HG03354 (cell line): ENCODE data around the gene CDKL4.
"Not testable (repeated sequence)": the region's sequence is repeated elsewhere in the genome, so short reads cannot be mapped to it uniquely, and the experiment has no call there.

Source experiments
- ATAC-seq: cut with Tn5 transposase; IDR thresholded peaks from one replicate; pipeline ENCODE4 v1.9.1; 2021; ENCODE audit warnings: mild to moderate bottlenecking; ENCODE audit not compliant: unreplicated experiment, poor library complexity, severe bottlenecking

CDKL4 gene

GRCh38 chr2:39240758-39241157 is 3.0 kb downstream of the CDKL4 start:
- no peak for ATAC-seq

GRCh38 chr2:39234754-39235153 is 9.0 kb downstream of the CDKL4 start:
- no peak for ATAC-seq

- no peak for ATAC-seq
These were observed 11.6 kb downstream of the CDKL4 start for GRCh38 chr2:39232141-39232540.

DNA sequence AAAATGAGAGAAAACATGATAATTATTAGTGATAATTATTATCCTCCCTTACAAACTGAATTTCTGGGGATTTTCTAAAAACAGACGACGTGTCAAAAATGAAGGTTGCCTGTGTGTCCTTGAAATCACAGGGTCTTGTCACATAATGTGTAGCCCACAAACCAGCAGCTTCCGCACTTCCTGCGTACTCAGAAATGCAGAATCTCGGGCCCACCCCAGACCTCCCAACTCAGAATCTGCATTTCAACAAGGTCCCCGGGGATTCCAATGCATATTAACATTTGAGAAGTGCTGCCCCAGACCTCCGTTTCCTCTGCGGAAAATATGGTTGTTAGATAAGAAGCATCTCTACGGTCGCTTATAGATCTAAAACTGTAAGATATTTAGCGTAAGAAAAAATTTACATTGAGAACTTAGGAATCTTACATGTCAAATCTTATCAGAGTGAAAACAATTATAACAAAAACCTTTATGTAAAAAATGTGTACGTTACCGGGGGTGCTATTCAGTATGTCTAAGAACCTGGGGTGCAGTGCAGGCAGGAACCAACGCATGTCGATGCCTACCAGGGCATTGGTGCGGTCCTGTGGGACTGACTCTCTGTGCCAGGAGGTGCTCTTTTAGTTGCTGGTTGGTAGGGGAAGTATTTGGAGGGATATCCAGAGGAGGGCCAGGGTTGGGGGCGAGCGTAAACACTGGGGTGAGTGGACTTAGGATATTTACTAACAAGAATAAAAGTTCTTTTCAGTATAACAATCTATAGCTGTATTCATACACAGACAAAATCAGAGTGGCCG is 15.2 kb downstream of the CDKL4 start:
- ATAC-seq: peak; percentile 34

DNA sequence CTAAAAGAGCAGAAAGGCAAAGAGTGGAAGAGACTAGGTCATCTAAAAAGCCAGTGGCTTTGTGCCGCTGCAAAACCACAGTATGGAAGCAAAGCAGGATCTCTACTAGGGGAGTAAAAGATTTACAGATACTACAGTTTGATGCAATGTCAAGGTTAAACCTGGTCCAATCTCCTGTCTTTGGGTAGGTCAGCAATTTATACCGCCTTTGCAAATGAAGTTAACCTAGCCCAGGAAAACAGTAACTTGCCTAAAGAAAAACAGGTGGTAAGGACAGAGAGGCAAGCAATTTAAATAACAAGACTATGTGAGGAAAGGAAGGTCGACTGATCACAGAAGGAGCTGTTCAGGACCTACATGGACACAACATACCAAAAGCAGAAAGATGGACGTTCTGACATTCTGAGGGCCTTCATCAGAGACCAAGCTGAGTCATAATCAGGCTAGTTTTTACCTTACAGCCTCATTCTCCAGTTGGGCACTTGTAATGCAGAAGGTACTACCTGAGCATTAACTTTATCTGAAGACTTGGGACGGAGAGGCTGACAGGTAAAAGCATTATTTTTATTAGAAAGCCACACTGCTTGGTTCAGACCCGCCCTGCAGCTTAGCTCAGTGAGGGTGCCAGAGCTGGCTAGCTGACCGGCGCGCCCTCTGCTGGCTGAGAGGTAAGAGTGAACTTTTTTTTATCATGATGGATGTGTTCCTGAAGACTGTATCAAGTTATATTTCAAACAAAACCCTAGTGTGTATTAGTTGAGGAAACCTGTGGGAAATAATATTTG is 15.9 kb downstream of the CDKL4 start:
- peak; percentile 86 for ATAC-seq

GRCh38 chr2:39225567-39225966 is 18.2 kb downstream of the CDKL4 start:
- no peak for ATAC-seq

DNA sequence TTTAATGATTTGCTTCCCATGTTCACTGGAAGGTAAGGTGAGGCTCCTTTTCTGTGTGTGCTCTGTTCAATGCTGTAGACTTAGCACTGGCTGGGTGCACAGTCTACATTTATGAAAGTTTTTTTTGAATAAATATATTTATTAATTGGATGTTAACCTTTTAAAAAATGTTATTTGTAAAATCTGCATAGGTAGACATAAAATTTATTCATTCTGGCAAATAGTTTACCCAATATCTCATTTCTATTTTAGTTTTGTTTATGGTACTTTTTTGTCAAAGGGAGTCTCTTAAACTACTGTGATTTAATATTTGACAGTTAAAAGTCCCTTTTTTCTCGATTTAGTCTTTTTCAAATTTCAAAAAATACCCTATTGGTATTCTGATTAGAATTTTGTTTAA is 19.9 kb downstream of the CDKL4 start:
- ATAC-seq: no peak

DNA sequence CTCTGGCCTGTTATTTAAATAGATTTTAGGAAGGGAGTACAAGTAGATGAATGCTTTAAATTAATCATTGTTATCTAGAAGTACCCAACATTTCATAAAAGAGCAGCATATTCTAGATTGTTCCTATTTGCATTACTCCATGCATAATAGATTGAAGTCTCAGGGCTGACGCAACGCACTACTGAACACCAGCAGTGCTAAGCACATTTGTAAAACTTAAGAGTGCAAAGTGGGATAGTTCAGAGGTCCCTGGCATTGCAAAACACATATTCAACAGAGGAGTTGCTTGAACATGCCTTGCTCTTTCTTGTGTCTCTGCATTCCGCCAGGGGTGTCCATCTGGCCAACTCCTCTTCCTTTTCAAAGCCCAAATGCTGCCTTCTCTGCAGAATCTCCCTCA is 22.3 kb downstream of the CDKL4 start:
- no peak for ATAC-seq

GRCh38 chr2:39220136-39220535 is 23.6 kb downstream of the CDKL4 start:
- no peak for ATAC-seq

- no peak for ATAC-seq
These were observed 25.4 kb downstream of the CDKL4 start for GRCh38 chr2:39218391-39218790.

DNA sequence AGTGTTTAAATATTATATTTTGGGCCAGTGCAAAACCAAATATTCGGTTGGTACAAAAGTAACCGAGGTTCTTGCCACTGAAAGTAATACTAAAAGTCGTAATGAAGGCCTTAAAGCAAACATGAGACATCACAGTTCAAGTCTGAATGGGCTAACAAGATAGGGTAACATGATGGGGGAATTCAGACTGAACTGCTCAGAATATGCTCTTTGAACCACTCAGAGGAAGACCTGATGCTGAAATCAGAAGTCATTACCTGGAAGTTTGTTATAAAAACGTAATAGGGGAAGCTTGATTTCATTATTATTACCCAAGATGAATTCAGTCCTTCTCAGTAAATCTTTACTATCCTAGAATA is 26.6 kb downstream of the CDKL4 start:
- peak; percentile 46 for ATAC-seq

- peak; percentile 68 for ATAC-seq
These were observed 27.2 kb downstream of the CDKL4 start for GRCh38 chr2:39216346-39217191.

GRCh38 chr2:39215545-39215944 is 28.2 kb downstream of the CDKL4 start:
- ATAC-seq: no peak

DNA sequence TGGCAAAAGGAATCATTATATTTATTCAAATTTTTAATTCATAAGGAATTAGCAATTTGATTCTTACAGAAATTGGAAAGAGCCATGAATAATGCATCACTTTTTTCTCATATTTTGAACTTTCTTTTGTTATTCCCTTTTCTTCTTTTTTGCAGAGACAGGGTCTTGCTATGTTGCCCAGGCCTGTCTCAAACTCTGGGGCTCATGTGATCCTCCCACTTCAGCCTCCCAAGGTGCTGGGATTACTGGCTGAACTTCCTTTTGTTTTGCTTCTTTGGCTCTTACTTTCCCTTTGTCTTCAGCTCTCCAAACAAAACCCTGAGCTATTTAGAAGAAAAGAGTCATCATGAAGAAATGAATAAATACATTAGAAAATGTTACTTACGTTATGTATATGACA is 30.8 kb downstream of the CDKL4 start:
- no peak for ATAC-seq

- no peak for ATAC-seq
These were observed 32.9 kb downstream of the CDKL4 start for GRCh38 chr2:39210846-39211245.

DNA sequence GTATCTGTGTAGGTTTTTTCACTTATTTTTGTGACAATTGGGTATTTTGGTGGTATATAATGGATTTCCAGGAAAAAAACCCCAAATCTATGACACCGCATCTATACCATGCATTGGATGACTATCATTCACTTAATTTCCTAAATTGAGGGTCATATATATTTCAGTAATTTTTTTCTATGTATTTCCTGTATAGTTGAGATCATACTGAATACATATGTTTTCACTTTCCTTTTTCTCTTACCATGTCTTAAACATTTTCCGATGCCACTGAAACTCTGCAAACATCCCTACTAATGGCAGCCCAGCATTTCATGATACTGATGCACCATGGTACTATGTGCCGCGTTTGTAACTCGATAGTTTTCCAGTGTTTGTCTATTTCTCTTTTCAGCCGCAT is 40.4 kb downstream of the CDKL4 start:
- no peak for ATAC-seq

DNA sequence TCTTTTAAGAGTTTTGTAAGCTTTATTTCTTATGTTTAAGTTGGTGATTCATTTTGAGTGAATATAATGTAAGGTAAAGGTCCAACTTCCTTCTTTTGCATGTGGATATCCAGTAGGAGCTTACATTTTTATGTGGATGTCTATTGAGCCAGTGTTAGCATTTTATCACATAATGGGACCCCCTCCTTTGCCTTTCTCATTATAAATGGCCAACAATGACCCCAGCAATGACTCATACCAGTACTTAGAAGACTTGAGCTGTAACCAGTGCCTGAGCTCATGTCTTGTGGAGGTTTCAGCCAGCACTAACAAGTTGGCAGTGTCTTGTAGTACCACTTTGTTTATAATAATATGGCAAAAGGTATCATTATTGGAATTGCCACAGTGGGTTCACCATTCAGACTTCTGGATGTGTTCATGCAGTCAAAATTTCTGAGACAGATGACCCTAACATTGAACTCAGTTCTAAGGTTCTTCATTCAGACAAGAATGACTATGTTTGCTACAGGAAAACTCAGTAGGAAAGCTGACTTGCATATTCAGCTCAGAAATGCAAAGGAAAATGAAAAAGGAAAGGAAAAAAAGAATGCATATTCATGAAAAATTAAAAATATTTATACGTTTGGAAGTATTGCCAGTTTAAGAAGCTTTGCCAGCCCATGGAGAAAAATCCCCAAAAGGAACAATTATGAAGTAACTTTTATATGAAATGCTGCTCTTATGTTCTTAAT is 41.0 kb downstream of the CDKL4 start:
- no peak for ATAC-seq

DNA sequence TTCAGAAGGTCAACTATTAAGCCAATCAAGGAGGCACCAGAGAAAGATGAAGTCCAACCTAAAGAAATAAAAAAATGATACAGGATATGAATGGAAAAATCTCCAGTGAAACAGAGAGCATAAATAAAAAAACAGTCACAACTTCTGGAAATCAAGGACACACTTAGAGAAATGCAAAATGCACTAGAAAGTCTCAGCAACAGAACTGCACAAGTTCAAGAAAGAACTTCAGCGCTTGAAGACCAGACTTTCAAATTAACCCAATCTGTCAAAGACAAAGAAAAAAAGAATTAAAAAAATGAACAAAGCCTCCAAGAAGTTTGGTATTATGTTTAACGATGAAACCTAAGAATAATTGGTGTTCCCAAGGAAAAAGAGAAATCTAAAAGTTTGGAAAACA is 46.8 kb downstream of the CDKL4 start:
- not testable (repeated sequence) for ATAC-seq

DNA sequence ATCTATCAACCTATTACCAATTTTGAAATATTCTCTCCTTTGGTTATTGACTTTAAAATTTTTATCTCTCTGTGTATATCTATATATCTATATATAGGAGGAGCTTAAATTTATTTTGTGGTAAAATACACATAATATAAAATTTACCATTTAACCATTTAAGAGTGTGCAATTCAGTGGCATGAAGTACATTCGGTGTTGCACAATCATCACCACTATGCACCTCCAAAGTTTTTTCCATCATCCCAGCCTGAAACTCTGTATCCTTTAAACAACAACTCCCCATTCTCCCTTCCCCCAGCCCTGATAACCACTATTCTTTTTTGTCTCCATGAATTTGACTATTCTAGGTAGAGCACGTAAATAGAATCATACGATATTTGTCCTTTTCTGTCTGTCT is 49.1 kb downstream of the CDKL4 start:
- ATAC-seq: no peak
